Measurements from ENCODE around the gene CDH4.

- TF ChIP-seq, protein P1, sequence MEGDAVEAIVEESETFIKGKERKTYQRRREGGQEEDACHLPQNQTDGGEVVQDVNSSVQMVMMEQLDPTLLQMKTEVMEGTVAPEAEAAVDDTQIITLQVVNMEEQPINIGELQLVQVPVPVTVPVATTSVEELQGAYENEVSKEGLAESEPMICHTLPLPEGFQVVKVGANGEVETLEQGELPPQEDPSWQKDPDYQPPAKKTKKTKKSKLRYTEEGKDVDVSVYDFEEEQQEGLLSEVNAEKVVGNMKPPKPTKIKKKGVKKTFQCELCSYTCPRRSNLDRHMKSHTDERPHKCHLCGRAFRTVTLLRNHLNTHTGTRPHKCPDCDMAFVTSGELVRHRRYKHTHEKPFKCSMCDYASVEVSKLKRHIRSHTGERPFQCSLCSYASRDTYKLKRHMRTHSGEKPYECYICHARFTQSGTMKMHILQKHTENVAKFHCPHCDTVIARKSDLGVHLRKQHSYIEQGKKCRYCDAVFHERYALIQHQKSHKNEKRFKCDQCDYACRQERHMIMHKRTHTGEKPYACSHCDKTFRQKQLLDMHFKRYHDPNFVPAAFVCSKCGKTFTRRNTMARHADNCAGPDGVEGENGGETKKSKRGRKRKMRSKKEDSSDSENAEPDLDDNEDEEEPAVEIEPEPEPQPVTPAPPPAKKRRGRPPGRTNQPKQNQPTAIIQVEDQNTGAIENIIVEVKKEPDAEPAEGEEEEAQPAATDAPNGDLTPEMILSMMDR (IDR thresholded peaks at IDR 0.05), result no peak
- TF ChIP-seq POLR2AphosphoS5 (IDR thresholded peaks at IDR 0.05; ENCODE audit: low read depth, low read length), result no peak
These were observed 145.7 kb downstream of the CDH4 start for GRCh38 chr20:61397790-61398189.
